Right renal pelvis (tissue), 4 donors: ENCODE results near the gene C5orf58. TPM values are rescaled to one million over a fixed set of nuclear protein-coding genes. Genes with fewer than 3 reads are reported as not detected.

ENCODE experiments used
- polyA plus RNA-seq, 4 donors: library from polyadenylated mRNA; unstranded; fragments of 120-200 nt; gene quantifications; one replicate each; pipeline ENCODE4 v1.2.1, GENCODE V29; 2013; ENCODE audit not compliant: insufficient read length in 4 of 4

C5orf58 gene
- polyA plus RNA-seq, 4 donors: 0.16 to 0.21 TPM; not detected in 2

Other genes starting within 250 kb of the C5orf58 start
- 1 to 10 TPM; 5.6 to 7.9 (median 7.5) TPM for gene FOXI1, start 127.1 kb upstream of the C5orf58 start, polyA plus RNA-seq
- gene LCP2, start 64.8 kb downstream of the C5orf58 start, polyA plus RNA-seq: 1 to 10 TPM; 3.1 to 5.8 (median 3.4) TPM
- 1 to 10 TPM; 1.2 to 1.5 (median 1.3) TPM for gene KCNMB1, start 156.4 kb downstream of the C5orf58 start, polyA plus RNA-seq